AG09319 (cell line): ENCODE measurements around the gene RPF1.
"Not testable (repeated sequence)": the region's sequence is repeated elsewhere in the genome, so short reads cannot be mapped to it uniquely, and the experiment has no call there.

Experiments used
- DNase-seq: peaks from one replicate; pipeline ENCODE4 v3.0.0-alpha.2; 2010; ENCODE audit warnings: low read depth; ENCODE audit errors: extremely low read depth
- CTCF ChIP-seq: IDR thresholded peaks from 2 replicates; pipeline ENCODE4 v1.5.1; 2011; ENCODE audit warnings: low read depth, mild to moderate bottlenecking, inconsistent platforms, low read length, moderate library complexity

RPF1 gene

GRCh38 chr1:84442256-84442655, 36.8 kb upstream of the RPF1 start:
- DNase-seq: peak; percentile 72
- TF ChIP-seq CTCF: peak; percentile 54

- not testable (repeated sequence) for DNase-seq
Observed at GRCh38 chr1:84442747-84443646, 36.1 kb upstream of the RPF1 start.

- not testable (repeated sequence) for DNase-seq
Observed at GRCh38 chr1:84448704-84449103, 30.4 kb upstream of the RPF1 start.

GRCh38 chr1:84450910-84451309, 28.2 kb upstream of the RPF1 start:
- TF ChIP-seq CTCF: no peak
- no peak for DNase-seq

- no peak for TF ChIP-seq CTCF
- DNase-seq: no peak
Observed at GRCh38 chr1:84452436-84452835, 26.6 kb upstream of the RPF1 start.

- DNase-seq: no peak
- no peak for TF ChIP-seq CTCF
Observed at GRCh38 chr1:84462118-84462517, 16.9 kb upstream of the RPF1 start.

- no peak for DNase-seq
- no peak for TF ChIP-seq CTCF
Observed at GRCh38 chr1:84467298-84467697, 11.8 kb upstream of the RPF1 start.

- no peak for TF ChIP-seq CTCF
- DNase-seq: no peak
Observed at GRCh38 chr1:84476225-84476624, 2.8 kb upstream of the RPF1 start.
